Measurements from ENCODE around the gene CYTIP. TPM values are rescaled to one million over a fixed set of nuclear protein-coding genes. Genes with fewer than 3 reads are reported as not detected.

The CYTIP gene
- total and polyA plus RNA-seq, 2 experiments from 2014 or later: 1.6 to 4.0 TPM

GRCh38 chr2:157427003-157427921 is 16.6 kb downstream of the CYTIP start:
- WGBS (ENCODE audit: low lambda C conversion rate, missing lambda C conversion rate): 83% methylated on average over 6 of the region's 6 CpGs
- no peak overlapping the region for H3K4me3 ChIP-seq
- H2AFZ ChIP-seq: no peak overlapping the region
- no peak overlapping the region for H3K4me2 ChIP-seq
- no peaks in the 10 kb centered on the region for H3K36me3 ChIP-seq (replicated peaks; ENCODE audit: insufficient read depth, low read depth)
- no peak for TF ChIP-seq EZH2 (IDR thresholded peaks at IDR 0.05; ENCODE audit: borderline replicate concordance)
- no peak for TF ChIP-seq CTCF (IDR thresholded peaks at IDR 0.05; ENCODE audit: poor library complexity)
- no peak for TF ChIP-seq EZH2phosphoT487 (IDR thresholded peaks at IDR 0.05; ENCODE audit: low read depth, severe bottlenecking, unreplicated experiment)
- DNase-seq (ENCODE audit: low spot score): no peak
- no peaks in the 10 kb centered on the region for H3K79me2 ChIP-seq
- no peaks in the 10 kb centered on the region for H4K20me1 ChIP-seq (ENCODE audit: insufficient read depth, poor library complexity, severe bottlenecking)
- no peaks in the 10 kb centered on the region for H3K9me2 ChIP-seq (replicated peaks; ENCODE audit: insufficient read depth)
- H3K4me1 ChIP-seq (ENCODE audit: insufficient read depth): no peaks in the 10 kb centered on the region
- H3K27ac ChIP-seq: no peak overlapping the region
- H3K9me3 ChIP-seq (ENCODE audit: low read depth): no peaks in the 10 kb centered on the region
- no peaks in the 10 kb centered on the region for H3K27me3 ChIP-seq

DNA sequence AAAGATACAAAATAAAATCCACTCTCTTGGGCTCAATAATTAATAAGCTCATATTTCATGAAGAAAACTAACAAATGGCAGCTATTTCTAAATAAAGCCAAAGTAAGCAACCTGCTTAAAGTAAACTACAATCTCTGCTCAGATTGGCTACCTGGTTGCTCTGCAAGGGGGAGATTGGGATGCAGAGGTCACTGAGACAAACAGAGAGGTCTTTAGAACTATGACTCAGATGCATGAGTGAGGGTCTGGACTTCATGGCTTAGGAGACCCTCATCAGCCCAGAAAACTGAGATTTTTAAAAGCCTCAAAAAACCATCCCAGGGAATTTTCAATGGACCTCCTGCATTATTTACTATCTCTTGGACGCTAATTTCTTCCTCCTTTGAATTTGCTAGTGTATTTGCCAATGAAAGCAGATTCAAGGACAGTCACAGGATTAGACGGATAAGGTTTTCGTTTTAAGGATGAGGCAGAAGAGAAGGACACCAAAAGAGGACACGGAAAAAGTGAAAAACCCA is 17.4 kb downstream of the CYTIP start:
- Histone ChIP-seq H3K4me1 (ENCODE audit: insufficient read depth) (no peaks in the 10 kb centered on the region), H3K27me3 (no peaks in the 10 kb centered on the region), H3K27ac (no peak overlapping the region), H2AFZ (no peak overlapping the region), H3K9me3 (ENCODE audit: low read depth) (no peaks in the 10 kb centered on the region), H3K36me3 (replicated peaks; ENCODE audit: insufficient read depth, low read depth) (no peaks in the 10 kb centered on the region), H3K4me3 (no peak overlapping the region), H3K9me2 (replicated peaks; ENCODE audit: insufficient read depth) (no peaks in the 10 kb centered on the region), H3K4me2 (no peak overlapping the region), H4K20me1 (ENCODE audit: insufficient read depth, poor library complexity, severe bottlenecking) (no peaks in the 10 kb centered on the region), H3K79me2 (no peaks in the 10 kb centered on the region)
- 83% methylated on average over 4 of the region's 4 CpGs for WGBS (ENCODE audit: low lambda C conversion rate, missing lambda C conversion rate)
- no peak for DNase-seq (ENCODE audit: low spot score)
- TF ChIP-seq CTCF (IDR thresholded peaks at IDR 0.05; ENCODE audit: poor library complexity) (no peak), EZH2phosphoT487 (IDR thresholded peaks at IDR 0.05; ENCODE audit: low read depth, severe bottlenecking, unreplicated experiment) (no peak), EZH2 (IDR thresholded peaks at IDR 0.05; ENCODE audit: borderline replicate concordance) (no peak)

DNA sequence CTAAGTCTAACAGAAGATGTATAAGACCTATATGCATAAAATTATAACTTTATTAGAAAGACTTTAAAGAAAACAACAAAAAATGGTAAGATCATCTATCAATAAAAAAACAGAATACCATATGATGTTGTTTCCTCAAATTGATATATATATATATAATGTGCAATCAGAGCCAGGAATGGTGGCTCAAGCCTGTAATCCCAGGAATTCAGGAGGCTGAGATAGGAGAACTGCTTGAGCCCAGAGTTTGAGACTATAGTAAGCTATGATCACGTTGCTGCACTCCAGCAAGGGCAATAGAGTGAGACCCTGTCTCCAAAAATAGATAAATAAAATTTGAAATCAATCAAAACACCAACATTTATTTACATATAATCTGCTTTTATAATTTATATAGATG is 19.5 kb downstream of the CYTIP start:
- Histone ChIP-seq H2AFZ (no peak overlapping the region), H3K4me1 (ENCODE audit: insufficient read depth) (no peaks in the 10 kb centered on the region), H3K27ac (no peak overlapping the region), H3K9me2 (replicated peaks; ENCODE audit: insufficient read depth) (no peaks in the 10 kb centered on the region), H3K4me2 (no peak overlapping the region), H4K20me1 (ENCODE audit: insufficient read depth, poor library complexity, severe bottlenecking) (no peaks in the 10 kb centered on the region), H3K79me2 (no peaks in the 10 kb centered on the region), H3K27me3 (no peaks in the 10 kb centered on the region), H3K36me3 (replicated peaks; ENCODE audit: insufficient read depth, low read depth) (no peaks in the 10 kb centered on the region), H3K9me3 (ENCODE audit: low read depth) (no peaks in the 10 kb centered on the region), H3K4me3 (no peak overlapping the region)
- DNase-seq (ENCODE audit: low spot score): no peak
- no peak for TF ChIP-seq EZH2 (IDR thresholded peaks at IDR 0.05; ENCODE audit: borderline replicate concordance)
- TF ChIP-seq EZH2phosphoT487 (IDR thresholded peaks at IDR 0.05; ENCODE audit: low read depth, severe bottlenecking, unreplicated experiment): no peak
- TF ChIP-seq CTCF (IDR thresholded peaks at IDR 0.05; ENCODE audit: poor library complexity): no peak
- 89% methylated on average over 1 of the region's 1 CpG for WGBS (ENCODE audit: low lambda C conversion rate, missing lambda C conversion rate)
